Activated CD4-positive, alpha-beta T cell treated with anti-CD3 and anti-CD28 coated beads, Interleukin-2, Interleukin-4, amounts not matched to agents 100 ng/mL and 50 ng/mL, durations not matched to agents 16 hours and 8 hours (primary cell): ENCODE measurements around the gene QSOX2.
A peak's percentile ranks its signal among the peaks of the same experiment; 100 is the strongest.

Experiments used
- DNase-seq: peaks from one replicate; pipeline ENCODE4 v3.0.0-alpha.2; 2020; ENCODE audit warnings: low spot score

QSOX2 gene

GRCh38 chr9:136245219-136246150 lies at the start of gene QSOX2:
Gene QSOX2 (minus strand): TSS chr9:136245812. CDS start chr9:136245803, 9 bp downstream.
- DNase-seq, result peak; percentile 84

- DNase-seq, result no peak
These were observed 49.4 kb upstream of the QSOX2 start for GRCh38 chr9:136295055-136295454.

GRCh38 chr9:136294437-136294836 lies 48.8 kb upstream of the QSOX2 start:
- DNase-seq, result no peak

GRCh38 chr9:136293476-136294077 lies 48.0 kb upstream of the QSOX2 start:
- no peak for DNase-seq

GRCh38 chr9:136292591-136293448 lies 47.2 kb upstream of the QSOX2 start:
- no peak for DNase-seq

- no peak for DNase-seq
These were observed 46.5 kb upstream of the QSOX2 start for GRCh38 chr9:136292026-136292538.

GRCh38 chr9:136291306-136292025 lies 45.9 kb upstream of the QSOX2 start:
- DNase-seq, result no peak

GRCh38 chr9:136290508-136291000 lies 44.9 kb upstream of the QSOX2 start:
- no peak for DNase-seq

GRCh38 chr9:136289651-136290507 lies 44.3 kb upstream of the QSOX2 start:
- no peak for DNase-seq

- no peak for DNase-seq
These were observed 42.5 kb upstream of the QSOX2 start for GRCh38 chr9:136287960-136288753.

- no peak for DNase-seq
These were observed 41.4 kb upstream of the QSOX2 start for GRCh38 chr9:136286987-136287379.

- no peak for DNase-seq
These were observed 40.9 kb upstream of the QSOX2 start for GRCh38 chr9:136286359-136286986.

- DNase-seq, result no peak
These were observed 40.1 kb upstream of the QSOX2 start for GRCh38 chr9:136285501-136286358.

GRCh38 chr9:136284951-136285350 lies 39.3 kb upstream of the QSOX2 start:
- DNase-seq, result no peak

GRCh38 chr9:136284311-136284710 lies 38.7 kb upstream of the QSOX2 start:
- no peak for DNase-seq

- DNase-seq, result peak; percentile 72
These were observed 38.0 kb upstream of the QSOX2 start for GRCh38 chr9:136283291-136284235.
